CD4-positive, alpha-beta T cell treated with Interleukin-6 for 4 hours (primary cell): Measurements from ENCODE around the gene BLM.

Source experiments
- DNase-seq: peaks from one replicate; pipeline ENCODE4 v3.0.0-alpha.2; 2020; ENCODE audit warnings: mixed read lengths

BLM gene

DNA sequence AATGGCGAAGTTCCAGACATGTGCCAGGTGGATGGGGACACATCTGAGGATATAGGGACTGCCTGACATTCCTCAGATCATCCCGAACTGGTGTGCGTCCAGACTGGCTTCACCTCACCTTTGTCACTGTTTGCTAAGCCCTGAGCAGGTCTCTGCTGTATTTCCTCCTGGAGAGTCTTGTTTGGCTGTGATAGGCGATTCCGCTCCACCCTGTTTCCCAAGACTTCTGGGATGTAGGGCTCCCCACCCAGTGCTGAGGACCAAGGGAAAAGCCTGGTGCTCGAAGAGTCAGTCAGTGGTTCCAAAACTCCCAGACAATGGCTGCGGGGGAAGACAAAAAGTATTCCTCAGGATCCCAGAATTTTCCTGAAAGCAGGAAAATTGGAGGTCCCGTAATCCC, 140.2 kb downstream of the BLM start:
- DNase-seq: no peak

DNA sequence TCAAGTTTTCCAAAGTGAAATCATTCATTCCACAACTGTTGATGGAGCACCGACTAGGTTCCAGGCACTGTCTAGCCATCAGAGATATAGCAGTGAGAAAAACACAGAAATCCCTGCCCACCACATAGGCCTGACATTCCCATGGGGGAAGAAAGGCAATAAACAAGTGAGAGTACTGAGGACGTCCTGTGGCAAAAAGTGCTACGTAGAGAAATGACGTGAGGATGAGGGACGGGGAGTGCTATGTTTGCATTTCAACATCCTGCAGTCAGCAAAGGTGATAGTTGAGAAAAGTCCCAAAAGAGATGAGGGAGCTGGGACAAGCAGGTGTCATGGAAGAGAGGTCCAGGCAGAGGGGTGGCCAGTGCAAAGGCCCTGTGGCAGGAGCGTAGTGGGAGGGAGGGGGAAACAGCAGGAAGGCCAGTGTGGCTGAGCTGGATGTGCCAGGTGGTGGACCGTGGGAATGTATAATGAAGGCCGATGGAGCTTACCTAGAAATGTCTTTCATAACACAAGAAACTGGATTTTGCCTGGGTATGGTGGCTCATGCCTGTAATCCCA, 140.8 kb downstream of the BLM start:
- DNase-seq: no peak

DNA sequence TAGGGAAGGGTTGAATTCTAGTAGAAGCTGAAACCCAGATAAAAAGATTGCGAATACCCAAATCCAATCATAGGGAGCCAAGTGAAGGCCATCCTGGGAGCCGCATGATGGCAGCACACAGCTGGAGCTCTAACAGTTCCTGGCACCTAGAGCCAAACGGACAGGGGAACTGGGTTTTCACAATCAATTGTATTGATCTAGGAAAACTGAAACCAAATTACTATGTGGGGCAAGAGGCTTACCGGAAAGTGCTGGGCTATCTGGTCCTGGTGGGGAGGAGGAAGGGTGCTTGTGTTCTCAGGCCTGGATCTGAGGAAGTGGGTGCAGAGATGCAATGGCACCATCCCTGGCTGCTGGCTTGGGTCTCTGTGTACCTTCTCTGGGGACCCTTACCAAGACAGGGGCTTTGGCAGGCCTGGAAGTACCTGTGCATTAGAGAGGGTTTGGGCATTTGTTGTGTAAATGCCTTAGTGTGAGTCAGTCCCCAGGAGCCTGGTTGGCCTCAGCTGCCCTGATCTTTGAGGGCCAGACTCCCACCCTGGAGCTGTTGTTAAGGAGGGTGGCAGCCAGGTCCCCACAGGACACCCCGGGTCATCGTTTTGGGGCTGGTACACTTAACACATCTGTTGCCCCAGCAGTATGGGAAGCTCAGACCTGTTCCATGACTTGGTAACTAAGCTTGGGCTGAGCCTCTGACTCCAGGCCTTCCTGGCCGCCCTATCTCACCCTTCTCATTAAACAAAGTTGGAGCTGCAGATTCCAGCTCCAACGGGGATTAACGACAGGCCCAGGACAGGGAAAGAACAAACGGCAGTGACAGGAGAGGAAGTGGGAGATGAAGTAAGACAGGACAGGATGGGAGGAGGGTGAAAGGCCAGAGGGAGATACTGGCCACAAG, 142.3 kb downstream of the BLM start:
- DNase-seq: no peak

DNA sequence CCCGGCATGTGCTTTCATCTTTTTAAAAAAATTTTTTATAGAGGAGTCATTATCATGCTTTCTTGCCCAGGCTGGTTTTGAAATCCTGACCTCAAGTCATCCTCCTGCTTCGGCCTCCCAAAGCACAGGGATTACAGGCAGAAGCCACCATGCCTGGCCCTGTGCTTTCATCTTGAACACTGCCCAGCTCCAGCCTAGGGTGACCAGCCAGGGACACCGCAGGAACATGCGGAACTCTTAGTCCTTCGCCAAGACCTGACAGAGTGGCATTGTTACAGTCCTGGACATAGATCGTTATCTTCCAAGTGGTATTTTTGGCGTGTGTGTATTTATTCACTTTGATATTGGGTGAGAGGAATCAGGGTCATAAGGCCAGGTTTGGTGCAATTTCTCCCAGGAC, 143.3 kb downstream of the BLM start:
- DNase-seq: no peak

DNA sequence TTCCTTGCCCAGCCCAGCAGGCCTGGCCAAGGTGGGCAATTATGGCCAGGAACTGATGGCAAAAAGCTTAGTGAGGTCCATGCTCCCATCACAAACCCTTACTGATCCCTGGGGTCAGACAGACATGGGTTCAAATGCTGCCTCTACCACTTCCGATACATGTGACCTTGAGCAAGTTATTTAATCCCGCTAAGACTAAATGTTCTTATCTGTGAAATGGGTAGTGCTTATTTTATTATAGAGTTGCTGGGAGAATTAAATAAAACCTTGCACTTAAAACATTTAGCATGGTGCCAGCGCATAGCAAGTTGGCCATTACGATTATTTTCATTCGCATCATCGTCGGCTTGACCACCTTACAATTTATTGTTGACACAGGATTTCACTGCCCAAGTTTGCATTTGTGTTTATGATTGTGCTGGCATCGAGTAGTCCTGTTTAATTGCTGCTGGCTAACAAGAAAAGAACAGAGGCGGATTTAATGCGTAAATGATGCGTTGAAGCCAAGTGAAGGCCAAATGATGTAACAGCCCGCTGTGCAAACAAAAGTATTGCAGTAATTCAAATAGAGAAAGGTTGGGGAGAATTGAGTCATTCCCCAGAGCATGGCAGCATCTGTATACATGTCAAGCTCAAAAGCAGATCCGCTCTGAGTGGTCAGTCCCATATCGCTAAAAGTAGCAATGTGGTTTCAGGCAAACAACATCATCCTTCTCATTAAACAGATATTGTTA, 144.0 kb downstream of the BLM start:
- no peak for DNase-seq

DNA sequence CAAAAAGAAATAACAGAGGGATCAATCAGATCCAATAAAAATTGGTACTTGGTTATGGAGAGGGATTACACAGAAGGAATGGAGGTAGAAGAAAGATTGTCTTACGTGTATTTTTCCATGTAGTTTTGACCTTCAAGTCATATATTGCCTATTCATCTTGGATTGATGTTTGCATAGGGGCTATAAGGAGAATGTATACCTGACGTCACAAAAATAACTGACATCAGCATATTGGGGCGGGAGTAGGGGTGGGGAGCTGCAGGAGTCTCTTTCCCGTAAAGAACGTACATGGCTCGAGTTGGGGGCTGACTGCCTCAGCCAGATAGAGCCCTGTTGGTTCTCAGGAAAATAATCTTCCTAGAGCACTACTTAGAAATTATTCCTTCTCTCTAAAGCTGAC, 145.3 kb downstream of the BLM start:
- no peak for DNase-seq

DNA sequence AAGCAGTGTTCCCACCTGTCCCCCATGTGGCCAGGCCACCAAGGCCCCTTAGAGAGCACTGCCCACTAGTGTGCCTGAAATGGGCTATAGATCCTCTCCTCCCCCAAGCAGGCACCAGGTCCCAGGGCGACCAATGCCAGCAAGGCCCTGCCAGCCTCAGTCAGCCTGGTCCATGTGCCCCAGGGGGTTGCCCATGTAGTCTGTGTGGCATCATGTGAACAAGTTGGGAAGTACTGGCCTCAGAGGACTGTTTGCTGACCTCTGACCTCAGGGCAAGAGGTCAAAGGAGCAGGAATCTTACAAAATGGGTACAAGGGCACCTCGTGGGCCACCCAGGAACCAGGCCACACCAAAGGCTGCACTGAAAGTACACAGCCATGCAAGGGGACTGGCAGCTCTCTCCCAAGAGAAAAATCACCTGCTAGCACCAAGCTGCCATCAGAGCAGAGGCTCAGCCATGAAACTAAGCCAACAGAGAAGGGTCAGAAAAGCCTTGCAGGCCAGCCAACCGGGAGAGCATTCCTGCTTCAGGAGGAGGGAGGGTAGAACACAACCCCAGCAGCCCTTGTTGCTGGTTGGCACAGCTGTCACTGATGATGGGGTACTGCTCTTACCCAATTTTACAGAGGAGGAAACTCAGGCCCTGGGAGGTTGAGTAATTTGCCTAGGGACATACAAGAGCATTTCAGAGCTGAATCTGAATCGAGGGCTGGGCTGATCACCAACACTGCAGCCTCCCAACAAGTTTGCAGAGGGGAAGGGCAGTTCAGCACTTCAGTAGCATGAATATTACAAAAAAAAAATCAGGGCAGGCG, 146.0 kb downstream of the BLM start:
- DNase-seq: no peak

DNA sequence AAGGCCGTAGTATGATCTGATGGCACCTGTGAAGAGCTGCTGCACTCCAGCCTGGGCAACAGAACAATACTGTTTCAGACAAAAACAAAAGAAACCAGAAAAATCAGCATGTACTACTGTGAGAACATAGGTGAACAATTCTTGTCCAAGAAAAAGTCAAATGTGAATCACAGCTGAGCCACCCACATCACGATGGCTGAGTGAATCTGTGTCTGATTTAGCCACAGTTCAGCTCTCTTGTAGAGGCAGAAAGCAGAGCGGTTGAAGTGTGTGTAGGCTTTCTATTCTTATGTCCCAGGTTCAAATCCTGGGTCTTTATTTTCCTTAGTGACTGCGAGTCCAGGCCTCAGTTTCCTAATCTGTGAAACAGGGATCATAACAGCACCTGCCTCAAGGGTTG, 146.8 kb downstream of the BLM start:
- no peak for DNase-seq

DNA sequence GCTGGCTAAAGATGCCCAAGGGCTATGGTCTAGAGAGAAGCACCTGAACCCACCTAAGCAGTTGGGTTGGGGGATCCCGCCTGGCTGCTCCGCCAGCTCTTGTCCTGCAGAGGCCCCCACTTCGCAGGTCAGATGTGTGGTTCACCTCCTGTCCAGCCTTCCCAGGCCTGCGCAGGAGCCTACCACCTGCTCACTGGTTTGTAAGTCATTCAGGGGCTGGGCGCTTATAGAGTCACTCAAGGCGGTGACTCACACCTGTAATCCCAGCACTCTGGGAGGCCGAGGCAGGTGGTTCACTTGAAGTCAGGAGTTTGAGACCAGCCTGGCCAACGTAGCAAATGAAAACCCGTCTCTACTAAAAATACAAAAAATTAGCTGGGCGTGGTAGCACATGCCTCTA, 147.4 kb downstream of the BLM start:
- no peak for DNase-seq

DNA sequence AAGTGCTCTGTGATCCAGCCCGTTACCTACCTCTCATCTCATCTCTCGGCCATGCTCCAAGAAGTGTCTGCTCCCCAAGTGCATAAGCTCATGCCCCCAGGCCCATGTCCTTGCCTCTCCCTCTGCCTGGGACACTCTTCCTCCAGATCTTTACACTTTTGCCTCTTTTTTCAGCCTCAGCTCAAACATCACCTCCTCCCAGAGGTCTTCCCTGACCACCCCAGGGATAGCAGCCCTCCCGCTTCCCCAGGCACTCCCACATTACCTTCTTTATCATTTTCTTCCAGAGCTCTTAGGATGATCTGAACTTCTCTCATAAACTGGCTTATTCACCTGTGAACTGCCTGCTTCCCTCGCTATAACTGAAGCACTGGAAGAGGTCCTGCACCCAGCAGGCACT, 148.6 kb downstream of the BLM start:
- DNase-seq: no peak
